Cardiac fibroblast (primary cell): Measurements from ENCODE around the gene SEPTIN3.

ENCODE experiments used
- DNase-seq, 2 donors: peaks; one replicate each; pipeline versions ENCODE4 v3.0.0 to v3.0.0-alpha.2; 2010; ENCODE audit warnings: low read depth in 2 of 2
- H3K4me3 ChIP-seq, 2 donors: replicated peaks in 1 of 2; 1 replicate in 1 of 2; 2 replicates in 1 of 2; pipeline ENCODE4 v1.5.1; 2011; ENCODE audit warnings: low read depth in 2 of 2, low read length in 2 of 2, mild to moderate bottlenecking in 2 of 2, moderate library complexity in 1 of 2
- CTCF ChIP-seq: IDR thresholded peaks from one replicate; pipeline ENCODE4 v1.5.1; 2011; ENCODE audit warnings: low read depth, mild to moderate bottlenecking, low read length, inconsistent platforms

The SEPTIN3 gene

GRCh38 chr22:41969110-41969646 lies at the start of gene SEPTIN3:
TSS of gene SEPTIN3 (plus strand) at chr22:41969443. CDS start at chr22:41971493, 2,050 bp downstream.
- no peak within 1 kb of the TSS for H3K4me3 ChIP-seq
- TF ChIP-seq CTCF, result no peak
- no peak for DNase-seq

GRCh38 chr22:41920271-41920976 lies 48.8 kb upstream of the SEPTIN3 start:
- H3K4me3 ChIP-seq, result peak overlapping the region in 1 of 2 donors; percentile 49
- DNase-seq, result no peak
- TF ChIP-seq CTCF, result no peak

- DNase-seq, result no peak
- TF ChIP-seq CTCF, result no peak
- no peak overlapping the region for H3K4me3 ChIP-seq
Measured at GRCh38 chr22:41922328-41922727, 46.9 kb upstream of the SEPTIN3 start.

GRCh38 chr22:41922940-41923594 lies 46.2 kb upstream of the SEPTIN3 start:
- TF ChIP-seq CTCF, result no peak
- H3K4me3 ChIP-seq, result no peak overlapping the region
- DNase-seq, result no peak

- DNase-seq, result no peak
- TF ChIP-seq CTCF, result no peak
- no peak overlapping the region for H3K4me3 ChIP-seq
Measured at GRCh38 chr22:41923595-41924276, 45.5 kb upstream of the SEPTIN3 start.

- peak; percentile 32 to 51 for DNase-seq
- TF ChIP-seq CTCF, result peak; percentile 49
- H3K4me3 ChIP-seq, result peak overlapping the region in 1 of 2 donors; percentile 10
Measured at GRCh38 chr22:41925783-41926460, 43.3 kb upstream of the SEPTIN3 start.
